Activated CD8-positive, alpha-beta T cell treated with anti-CD3 and anti-CD28 coated beads, Interleukin-2, amount 10 ng/mL, durations not matched to agents 7 days and 5 days (primary cell): ENCODE measurements around the gene AKAP11. TPM values are rescaled to one million over a fixed set of nuclear protein-coding genes. Genes with fewer than 3 reads are reported as not detected.
A peak's percentile ranks its signal among the peaks of the same experiment; 100 is the strongest.

Experiments
- ATAC-seq: fragments of 150-1000 bp; cut with Tn5 transposase; one replicate; pipeline ENCODE4 v1.10.0; 2021; ENCODE audit warnings: moderate library complexity
- CTCF ChIA-PET: fragments of 350-600 bp; sonication (Branson Sonifier 250); formaldehyde crosslinking; loops from one replicate; lab custom pipeline; 2021; ENCODE audit warnings: antibody characterized with exemption; lab: Charles Lee
- POLR2A ChIA-PET: fragments of 350-600 bp; sonication (Branson Sonifier 250); formaldehyde crosslinking; loops from one replicate; lab custom pipeline; 2021; ENCODE audit warnings: antibody characterized with exemption; lab: Charles Lee
- DNase-seq: peaks from one replicate; pipeline ENCODE4 v3.0.0-alpha.2; 2020
- H3K27ac Mint-ChIP-seq: one replicate; pipeline ENCODE4 v1.8.0; 2021; ENCODE audit warnings: mild to moderate bottlenecking, mixed read lengths
- H3K27me3 Mint-ChIP-seq: one replicate; pipeline ENCODE4 v1.8.0; 2021; ENCODE audit warnings: low read depth, mixed read lengths
- H3K36me3 Mint-ChIP-seq: one replicate; pipeline ENCODE4 v1.8.0; 2021; ENCODE audit warnings: low read depth, mixed read lengths
- H3K4me1 Mint-ChIP-seq: one replicate; pipeline ENCODE4 v1.8.0; 2021; ENCODE audit warnings: low read depth, mixed read lengths
- H3K4me3 Mint-ChIP-seq: one replicate; pipeline ENCODE4 v1.8.0; 2021; ENCODE audit warnings: mild to moderate bottlenecking, mixed read lengths
- H3K9me3 Mint-ChIP-seq: one replicate; pipeline ENCODE4 v1.8.0; 2022; ENCODE audit warnings: mixed read lengths; ENCODE audit not compliant: insufficient read depth
- total RNA-seq, 2 experiments: library from RNA; stranded (reverse); gene quantifications; one replicate each; pipeline ENCODE4 v1.2.3, GENCODE V29; 2021

Gene AKAP11
- total RNA-seq, 2 experiments from 2014 or later = 25.8 to 27.1 TPM

DNA sequence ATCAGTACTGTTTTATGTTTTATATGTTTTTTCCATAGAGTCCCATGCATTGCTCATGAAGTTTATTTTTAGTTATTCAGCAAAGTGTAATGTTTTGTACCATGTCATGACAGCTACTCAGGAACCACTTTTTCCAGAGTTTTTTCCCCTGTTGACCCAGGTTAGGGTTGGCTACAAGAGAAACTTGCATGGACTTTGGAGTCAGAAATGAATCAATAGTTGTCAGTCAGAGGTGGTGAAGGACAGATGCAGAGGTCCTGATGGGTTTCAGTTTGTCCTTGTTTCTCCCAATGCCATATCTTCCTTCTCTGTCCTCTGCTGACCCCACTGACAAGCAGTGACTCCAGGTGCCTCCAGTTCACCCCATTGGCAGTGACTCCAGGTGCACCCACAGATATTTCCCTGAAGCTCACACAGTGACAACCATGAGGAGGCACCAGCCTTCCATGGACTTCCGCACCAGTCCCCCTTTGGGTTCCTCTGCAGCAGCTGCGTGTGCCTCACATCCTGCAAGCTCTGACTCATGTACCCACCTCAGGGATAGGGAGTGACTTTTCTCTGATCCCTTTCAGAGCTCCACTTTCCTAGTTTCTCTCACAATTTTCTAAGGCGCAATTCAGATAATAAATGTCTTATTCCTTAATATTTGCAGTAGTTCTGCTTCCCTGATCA lies 92.1 kb downstream of the AKAP11 start:
- Mint-ChIP-seq H3K27ac (no peak overlapping the region), H3K27me3 (no peaks in the 10 kb centered on the region)
- CTCF ChIA-PET = interaction anchor here (0.9 to 1.5 kb wide), 5 partner anchors 9 to 111 kb away, joined by 3 to 6 read pairs (median 4); no protein-coding TSS in a partner anchor

GRCh38 chr13:42364613-42365000 lies 92.7 kb downstream of the AKAP11 start:
- no peak overlapping the region for H3K27ac Mint-ChIP-seq
- ATAC-seq (peak; percentile 68), DNase-seq (no peak)
- H3K9me3 Mint-ChIP-seq = no peaks in the 10 kb centered on the region
- ChIA-PET CTCF (interaction anchor here (0.9 to 1.6 kb wide), 7 partner anchors 9 to 111 kb away, joined by 3 to 6 read pairs (median 4); no protein-coding TSS in a partner anchor), POLR2A (interaction anchor here (1.5 kb wide), 1 partner anchor 24 kb away, joined by 3 read pairs; no protein-coding TSS in a partner anchor)
- peaks cover 32% of the 10 kb centered on the region for H3K4me1 Mint-ChIP-seq
- no peak overlapping the region for H3K4me3 Mint-ChIP-seq
- no peaks in the 10 kb centered on the region for H3K36me3 Mint-ChIP-seq
- H3K27me3 Mint-ChIP-seq = no peaks in the 10 kb centered on the region

More for the DNA sequence above, 92.1 kb downstream of the AKAP11 start:
- ATAC-seq = peak; percentile 27
- Mint-ChIP-seq H3K4me1 (peaks cover 27% of the 10 kb centered on the region), H3K4me3 (no peak overlapping the region), H3K9me3 (no peaks in the 10 kb centered on the region), H3K36me3 (no peaks in the 10 kb centered on the region)
- POLR2A ChIA-PET = interaction anchor here (1.5 kb wide), 1 partner anchor 25 kb away, joined by 3 read pairs; no protein-coding TSS in a partner anchor
- DNase-seq = no peak

DNA sequence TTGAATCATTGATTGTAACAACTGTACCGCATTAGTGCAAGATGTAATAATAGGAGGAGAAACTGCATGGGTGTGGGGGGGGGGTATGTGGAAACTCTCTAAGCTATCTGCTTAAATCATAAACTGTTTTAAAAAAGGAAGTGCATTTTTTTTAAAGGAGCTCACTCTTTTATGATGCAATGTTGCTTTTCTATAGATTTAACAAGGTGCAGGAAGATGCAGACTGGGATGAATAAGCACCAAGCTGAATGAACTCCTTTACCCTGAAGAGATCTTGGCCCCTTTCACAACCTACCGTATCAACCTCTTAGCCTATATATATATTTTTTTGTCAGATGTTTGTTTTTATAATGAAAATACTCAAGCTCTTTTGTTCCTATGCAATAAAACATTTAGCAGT lies 95.9 kb downstream of the AKAP11 start:
- Mint-ChIP-seq H3K4me3 (no peak overlapping the region), H3K27me3 (no peaks in the 10 kb centered on the region), H3K36me3 (peaks cover 4% of the 10 kb centered on the region), H3K4me1 (peaks cover 54% of the 10 kb centered on the region), H3K9me3 (no peaks in the 10 kb centered on the region), H3K27ac (no peak overlapping the region)
- DNase-seq (no peak), ATAC-seq (no peak)
- POLR2A ChIA-PET = interaction anchor here (1.3 kb wide), 1 partner anchor 9 kb away, joined by 4 read pairs; no protein-coding TSS in a partner anchor
- CTCF ChIA-PET = interaction anchor here (0.6 to 1.4 kb wide), 5 partner anchors 10 to 34 kb away, joined by 3 to 6 read pairs (median 3); no protein-coding TSS in a partner anchor

- ChIA-PET POLR2A (interaction anchor here (0.9 kb wide), 1 partner anchor 9 kb away, joined by 4 read pairs; no protein-coding TSS in a partner anchor), CTCF (interaction anchor here (1.0 to 1.3 kb wide), 3 partner anchors 10 to 24 kb away, joined by 3 to 5 read pairs (median 3); no protein-coding TSS in a partner anchor)
- Mint-ChIP-seq H3K36me3 (peaks cover 6% of the 10 kb centered on the region), H3K9me3 (no peaks in the 10 kb centered on the region), H3K27ac (no peak overlapping the region), H3K4me1 (peaks cover 59% of the 10 kb centered on the region), H3K27me3 (no peaks in the 10 kb centered on the region), H3K4me3 (no peak overlapping the region)
- ATAC-seq (peak; percentile 34), DNase-seq (no peak)
These were observed 97.3 kb downstream of the AKAP11 start for GRCh38 chr13:42369071-42369797.

- H3K27ac Mint-ChIP-seq = no peak overlapping the region
- POLR2A ChIA-PET = no interaction called here
- peaks cover 55% of the 10 kb centered on the region for H3K4me1 Mint-ChIP-seq
- no peak overlapping the region for H3K4me3 Mint-ChIP-seq
- DNase-seq (no peak), ATAC-seq (no peak)
- H3K36me3 Mint-ChIP-seq = peaks cover 6% of the 10 kb centered on the region
- H3K9me3 Mint-ChIP-seq = no peaks in the 10 kb centered on the region
- CTCF ChIA-PET = interaction anchor here (1.0 to 1.3 kb wide), 3 partner anchors 9 to 23 kb away, joined by 3 to 5 read pairs (median 3); no protein-coding TSS in a partner anchor
- no peaks in the 10 kb centered on the region for H3K27me3 Mint-ChIP-seq
These were observed 98.3 kb downstream of the AKAP11 start for GRCh38 chr13:42370229-42370628.

Other genes starting within 250 kb of the AKAP11 start
- 10 to 100 TPM; 20.3 to 20.7 TPM for gene DGKH, start 223.5 kb upstream of the AKAP11 start, total RNA-seq